Kidney epithelial cell (primary cell): ENCODE measurements around the gene CTU2. TPM values are rescaled to one million over a fixed set of nuclear protein-coding genes. Genes with fewer than 3 reads are reported as not detected.

ENCODE experiments used
- DNase-seq: peaks from one replicate; pipeline ENCODE4 v3.0.0-alpha.2; 2010; ENCODE audit warnings: low read depth
- H3K27me3 ChIP-seq: 2 replicates; pipeline ENCODE4 v1.6.0; 2011; ENCODE audit warnings: low read length; ENCODE audit not compliant: control insufficient read depth, insufficient read depth
- H3K36me3 ChIP-seq: 2 replicates; pipeline ENCODE4 v1.5.1; 2011; ENCODE audit warnings: low read length; ENCODE audit not compliant: control insufficient read depth, insufficient read depth
- H3K4me3 ChIP-seq: 2 replicates; pipeline ENCODE4 v1.5.1; 2011; ENCODE audit warnings: low read depth, mild to moderate bottlenecking, control low read depth, low read length
- total RNA-seq: library from RNA; depleted of rRNA; stranded (reverse); fragments of >200 nt; gene quantifications from 2 replicates; pipeline ENCODE4 v1.2.3, GENCODE V29; 2015
- TF ChIP-seq, protein P1 (sequence below): IDR thresholded peaks from 2 replicates; pipeline ENCODE4 v1.5.1; 2011; ENCODE audit warnings: mild to moderate bottlenecking, moderate library complexity, low read length, control low read depth, inconsistent platforms; ENCODE audit not compliant: insufficient read depth, poor library complexity, severe bottlenecking

CTU2 gene
- total RNA-seq, 1 donor from 2014 or later: 12.8 TPM

GRCh38 chr16:88721815-88722755, 15.8 kb downstream of the CTU2 start:
- H3K36me3 ChIP-seq: peaks cover 10% of the 10 kb centered on the region
- no peak overlapping the region for H3K4me3 ChIP-seq
- TF ChIP-seq, protein P1, sequence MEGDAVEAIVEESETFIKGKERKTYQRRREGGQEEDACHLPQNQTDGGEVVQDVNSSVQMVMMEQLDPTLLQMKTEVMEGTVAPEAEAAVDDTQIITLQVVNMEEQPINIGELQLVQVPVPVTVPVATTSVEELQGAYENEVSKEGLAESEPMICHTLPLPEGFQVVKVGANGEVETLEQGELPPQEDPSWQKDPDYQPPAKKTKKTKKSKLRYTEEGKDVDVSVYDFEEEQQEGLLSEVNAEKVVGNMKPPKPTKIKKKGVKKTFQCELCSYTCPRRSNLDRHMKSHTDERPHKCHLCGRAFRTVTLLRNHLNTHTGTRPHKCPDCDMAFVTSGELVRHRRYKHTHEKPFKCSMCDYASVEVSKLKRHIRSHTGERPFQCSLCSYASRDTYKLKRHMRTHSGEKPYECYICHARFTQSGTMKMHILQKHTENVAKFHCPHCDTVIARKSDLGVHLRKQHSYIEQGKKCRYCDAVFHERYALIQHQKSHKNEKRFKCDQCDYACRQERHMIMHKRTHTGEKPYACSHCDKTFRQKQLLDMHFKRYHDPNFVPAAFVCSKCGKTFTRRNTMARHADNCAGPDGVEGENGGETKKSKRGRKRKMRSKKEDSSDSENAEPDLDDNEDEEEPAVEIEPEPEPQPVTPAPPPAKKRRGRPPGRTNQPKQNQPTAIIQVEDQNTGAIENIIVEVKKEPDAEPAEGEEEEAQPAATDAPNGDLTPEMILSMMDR: no peak
- no peaks in the 10 kb centered on the region for H3K27me3 ChIP-seq
- no peak for DNase-seq

- DNase-seq: no peak
- Histone ChIP-seq H3K27me3 (no peaks in the 10 kb centered on the region), H3K36me3 (peaks cover 10% of the 10 kb centered on the region), H3K4me3 (no peak overlapping the region)
- TF ChIP-seq, protein P1: no peak
Measured at GRCh38 chr16:88722784-88723506, 16.6 kb downstream of the CTU2 start.

DNA sequence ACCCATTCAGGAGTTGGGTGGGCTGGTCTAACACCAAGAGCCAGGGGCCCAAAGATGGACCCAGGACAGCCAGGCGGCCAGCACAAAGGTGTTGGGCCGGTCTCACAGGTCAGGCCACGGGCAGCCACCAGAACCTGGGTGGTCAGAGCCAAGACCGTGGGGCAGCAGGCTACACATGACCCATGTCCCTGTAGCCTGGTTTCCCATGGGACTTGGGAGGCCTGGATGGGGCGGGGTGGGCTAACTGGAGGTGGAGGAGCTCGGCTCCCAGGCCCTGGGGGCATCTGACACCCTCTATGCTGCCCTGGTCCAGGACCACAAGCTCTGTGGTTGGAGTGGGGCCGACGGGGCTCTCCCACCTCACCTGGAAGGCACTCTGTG, 17.2 kb downstream of the CTU2 start:
- TF ChIP-seq, protein P1: no peak
- peaks cover 10% of the 10 kb centered on the region for H3K36me3 ChIP-seq
- H3K4me3 ChIP-seq: no peak overlapping the region

DNA sequence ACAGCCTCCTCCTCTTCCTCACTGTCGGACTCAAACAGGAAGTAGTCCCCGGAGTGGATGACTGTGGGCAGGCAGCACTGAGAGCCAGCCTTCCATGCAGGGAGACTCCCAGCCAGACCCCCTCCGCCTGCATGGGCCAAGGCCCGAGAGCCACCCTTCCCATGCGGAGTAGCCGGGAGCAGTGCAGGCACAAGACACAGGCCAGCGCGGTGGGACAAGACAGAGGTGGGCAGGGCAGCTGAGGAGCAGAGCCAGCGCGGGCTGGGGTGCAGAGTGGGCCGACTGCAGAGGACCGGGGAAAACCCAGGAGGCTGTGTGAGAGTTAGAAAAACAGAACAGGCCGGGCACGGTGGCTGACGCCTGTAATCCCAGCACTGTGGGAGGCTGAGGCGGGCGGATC, 17.6 kb downstream of the CTU2 start:
- DNase-seq: no peak
- H3K27me3 ChIP-seq: no peaks in the 10 kb centered on the region
- no peak overlapping the region for H3K4me3 ChIP-seq
- TF ChIP-seq, protein P1: no peak
- H3K36me3 ChIP-seq: peaks cover 10% of the 10 kb centered on the region

More for the DNA sequence above, 17.2 kb downstream of the CTU2 start:
- DNase-seq: no peak
- no peaks in the 10 kb centered on the region for H3K27me3 ChIP-seq

DNA sequence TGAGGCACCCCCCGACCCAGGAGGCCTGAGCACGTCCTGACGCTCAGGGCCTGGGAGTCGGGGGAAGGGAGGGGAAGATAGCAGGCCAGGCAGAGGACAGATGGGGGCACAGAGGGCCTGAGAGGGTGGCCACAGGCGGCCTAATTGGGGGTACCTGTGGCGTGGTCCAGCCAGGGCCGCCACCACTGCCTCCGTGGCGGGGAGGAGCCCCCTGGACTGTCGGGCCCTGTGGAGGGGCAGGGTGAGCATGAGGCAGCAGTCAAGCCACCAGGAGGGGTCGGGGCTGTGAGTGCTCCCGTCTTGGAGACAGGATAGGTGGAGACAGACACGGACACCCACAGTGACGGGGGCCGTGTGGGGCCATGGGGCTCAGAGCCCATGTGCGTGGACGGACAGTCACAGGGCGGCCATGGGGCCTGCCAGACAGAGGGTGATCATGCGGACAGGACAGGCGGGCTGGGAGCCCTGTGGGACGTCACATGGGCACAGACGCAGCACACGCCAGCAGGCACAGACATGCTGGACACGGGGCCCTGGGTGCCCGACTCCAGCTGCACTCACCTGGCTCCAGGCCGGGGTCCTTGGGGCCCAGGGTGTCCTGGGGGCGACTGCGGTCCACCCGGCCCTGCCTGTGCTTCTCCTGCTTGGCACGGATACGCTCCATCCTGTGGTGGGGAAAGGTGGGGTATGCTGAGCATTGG, 18.7 kb downstream of the CTU2 start:
- Histone ChIP-seq H3K4me3 (no peak overlapping the region), H3K36me3 (peaks cover 7% of the 10 kb centered on the region), H3K27me3 (no peaks in the 10 kb centered on the region)
- TF ChIP-seq, protein P1: no peak
- no peak for DNase-seq
